CD4-positive, alpha-beta T cell (primary cell): ENCODE measurements around the gene VHLL. TPM values are rescaled to one million over a fixed set of nuclear protein-coding genes. Genes with fewer than 3 reads are reported as not detected.

Experiments
- ATAC-seq: fragments of 200-7000 bp; cut with Tn5 transposase; one replicate; pipeline ENCODE4 v1.10.0; 2022; ENCODE audit warnings: mild to moderate bottlenecking; ENCODE audit not compliant: poor library complexity
- CTCF ChIA-PET: fragments of 350-600 bp; sonication (Branson Sonifier 250); formaldehyde crosslinking; loops from one replicate; lab custom pipeline; 2021; ENCODE audit warnings: antibody characterized with exemption, inconsistent platforms; lab: Charles Lee
- POLR2A ChIA-PET: fragments of 350-600 bp; sonication (Branson Sonifier 250); formaldehyde crosslinking; loops from one replicate; lab custom pipeline; 2021; ENCODE audit warnings: antibody characterized with exemption, inconsistent platforms; lab: Charles Lee
- DNase-seq, 14 experiments: peaks; one replicate each; pipeline ENCODE4 v3.0.0-alpha.2; 2013 to 2020; ENCODE audit warnings: mixed read lengths in 2 of 14
- H3K27ac ChIP-seq, 2 donors: one replicate each; pipeline versions ENCODE4 v1.5.1 to v1.7.0; 2013; ENCODE audit warnings: low read length in 2 of 2, low read depth in 1 of 2, mild to moderate bottlenecking in 1 of 2
- H3K27me3 ChIP-seq, 2 experiments: 1 replicate in 1 of 2; 2 replicates in 1 of 2; pipeline versions ENCODE4 v1.6.1 to v1.7.0; 2013; ENCODE audit warnings: low read length in 2 of 2, control low read depth in 1 of 2, mild to moderate bottlenecking in 1 of 2, moderate library complexity in 1 of 2; ENCODE audit not compliant: insufficient read depth in 2 of 2, control insufficient read depth in 1 of 2
- H3K36me3 ChIP-seq: one replicate; pipeline ENCODE4 v1.6.1; 2013; ENCODE audit warnings: low read length, control low read depth; ENCODE audit not compliant: insufficient read depth
- H3K4me1 ChIP-seq: one replicate; pipeline ENCODE4 v1.6.1; 2013; ENCODE audit warnings: low read length, control low read depth; ENCODE audit not compliant: insufficient read depth
- H3K4me3 ChIP-seq: one replicate; pipeline ENCODE4 v1.5.1; 2013; ENCODE audit warnings: mild to moderate bottlenecking, low read length, moderate library complexity
- H3K9me3 ChIP-seq, 2 experiments: 1 replicate in 1 of 2; 2 replicates in 1 of 2; pipeline versions ENCODE4 v1.6.1 to v1.7.0; 2013; ENCODE audit warnings: low read length in 2 of 2, mild to moderate bottlenecking in 2 of 2, control low read depth in 1 of 2, moderate library complexity in 1 of 2; ENCODE audit not compliant: control insufficient read depth in 1 of 2, insufficient read depth in 1 of 2
- H3K27ac Mint-ChIP-seq: one replicate; pipeline ENCODE4 v1.8.0; 2020; ENCODE audit warnings: mixed read lengths
- H3K27me3 Mint-ChIP-seq: one replicate; pipeline ENCODE4 v1.8.0; 2021; ENCODE audit warnings: mixed read lengths
- H3K36me3 Mint-ChIP-seq: one replicate; pipeline ENCODE4 v1.8.0; 2021; ENCODE audit warnings: low read depth, mixed read lengths
- H3K4me1 Mint-ChIP-seq: one replicate; pipeline ENCODE4 v1.8.0; 2021; ENCODE audit warnings: low read depth, mixed read lengths
- H3K4me3 Mint-ChIP-seq: one replicate; pipeline ENCODE4 v1.8.0; 2020; ENCODE audit warnings: mild to moderate bottlenecking, mixed read lengths
- H3K9me3 Mint-ChIP-seq: one replicate; pipeline ENCODE4 v1.8.0; 2020; ENCODE audit warnings: mixed read lengths
- intact Hi-C, 2 experiments: fragments of 100-400 bp; cut with DNase I in 1 of 2; cut with micrococcal nuclease in 1 of 2; formaldehyde crosslinking; loops; one replicate each; pipeline versions ENCODE4 v1.15.1 to v1.9.0; 2023 to 2025; cut with DNase I, micrococcal nuclease
- total RNA-seq, 174 experiments: library from RNA in 2 of 174; stranded (reverse) in 2 of 174; gene quantifications; one replicate each; pipeline ENCODE4 v1.2.3 and lab custom pipeline; 2021 to 2026
- TF ChIP-seq, protein P1 (sequence below): fragments of 200-600 bp; IDR thresholded peaks from one replicate; pipeline ENCODE4 v1.8.0; 2022; ENCODE audit warnings: antibody characterized with exemption, mild to moderate bottlenecking

The VHLL gene
- total RNA-seq, 2 experiments from 2014 or later = not detected

DNA sequence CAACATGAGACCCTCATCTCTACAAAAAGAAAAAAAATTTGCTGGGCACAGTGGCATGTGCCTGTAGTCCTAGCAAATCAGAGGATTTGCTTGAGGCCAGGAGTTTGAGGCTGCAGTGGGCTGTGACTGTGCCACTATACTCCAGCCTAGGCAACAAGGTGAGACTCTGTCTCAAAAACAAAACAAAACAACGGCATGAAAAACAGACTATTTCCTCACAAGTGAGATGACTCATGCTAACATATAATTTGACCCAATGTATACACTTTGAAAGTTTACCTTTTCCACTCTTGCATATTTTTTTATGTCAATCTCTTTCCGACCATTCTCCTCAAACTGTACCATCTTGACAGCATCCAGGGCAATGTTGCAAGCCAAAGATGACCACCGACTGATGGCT lies 21.5 kb upstream of the VHLL start:
- H3K36me3 Mint-ChIP-seq = peaks cover 90% of the 10 kb centered on the region
- ATAC-seq = no peak
- Histone ChIP-seq H3K9me3 (no peaks in the 10 kb centered on the region), H3K4me1 (no peaks in the 10 kb centered on the region), H3K36me3 (peaks cover 84% of the 10 kb centered on the region), H3K4me3 (no peak overlapping the region), H3K27ac (no peak overlapping the region), H3K27me3 (no peaks in the 10 kb centered on the region)
- no peaks in the 10 kb centered on the region for H3K9me3 Mint-ChIP-seq
- POLR2A ChIA-PET = interaction anchor here (0.6 kb wide), 1 partner anchor 38 kb away, joined by 3 read pairs; the partner anchor contains the start of gene SMG5
- intact Hi-C loops = no loop called here
- H3K27me3 Mint-ChIP-seq = no peaks in the 10 kb centered on the region
- H3K27ac Mint-ChIP-seq = no peak overlapping the region
- no peak overlapping the region for H3K4me3 Mint-ChIP-seq
- H3K4me1 Mint-ChIP-seq = no peaks in the 10 kb centered on the region
- CTCF ChIA-PET = interaction anchor here (0.6 kb wide), 1 partner anchor 21 kb away, joined by 3 read pairs; no protein-coding TSS in a partner anchor
- TF ChIP-seq, protein P1, sequence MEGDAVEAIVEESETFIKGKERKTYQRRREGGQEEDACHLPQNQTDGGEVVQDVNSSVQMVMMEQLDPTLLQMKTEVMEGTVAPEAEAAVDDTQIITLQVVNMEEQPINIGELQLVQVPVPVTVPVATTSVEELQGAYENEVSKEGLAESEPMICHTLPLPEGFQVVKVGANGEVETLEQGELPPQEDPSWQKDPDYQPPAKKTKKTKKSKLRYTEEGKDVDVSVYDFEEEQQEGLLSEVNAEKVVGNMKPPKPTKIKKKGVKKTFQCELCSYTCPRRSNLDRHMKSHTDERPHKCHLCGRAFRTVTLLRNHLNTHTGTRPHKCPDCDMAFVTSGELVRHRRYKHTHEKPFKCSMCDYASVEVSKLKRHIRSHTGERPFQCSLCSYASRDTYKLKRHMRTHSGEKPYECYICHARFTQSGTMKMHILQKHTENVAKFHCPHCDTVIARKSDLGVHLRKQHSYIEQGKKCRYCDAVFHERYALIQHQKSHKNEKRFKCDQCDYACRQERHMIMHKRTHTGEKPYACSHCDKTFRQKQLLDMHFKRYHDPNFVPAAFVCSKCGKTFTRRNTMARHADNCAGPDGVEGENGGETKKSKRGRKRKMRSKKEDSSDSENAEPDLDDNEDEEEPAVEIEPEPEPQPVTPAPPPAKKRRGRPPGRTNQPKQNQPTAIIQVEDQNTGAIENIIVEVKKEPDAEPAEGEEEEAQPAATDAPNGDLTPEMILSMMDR = no peak
- DNase-seq = no peak

DNA sequence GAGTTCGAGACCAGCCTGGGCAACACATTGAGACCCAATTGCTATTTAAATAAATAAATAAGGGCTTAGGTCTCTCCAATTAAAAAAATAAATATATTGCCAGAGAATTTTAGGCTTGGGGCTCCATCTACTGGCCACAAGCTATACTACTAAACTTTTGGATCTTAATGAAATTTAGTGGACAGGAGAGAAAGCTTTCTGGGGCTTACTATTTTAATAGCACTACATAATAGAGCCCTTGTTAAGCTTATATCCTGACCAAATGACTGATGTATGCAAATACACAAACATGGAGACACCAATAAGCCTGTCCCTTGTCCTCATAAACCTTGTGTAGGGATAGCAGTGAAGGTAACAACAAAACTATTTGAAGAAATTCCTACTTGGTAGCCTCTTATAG lies 20.6 kb upstream of the VHLL start:
- Mint-ChIP-seq H3K4me3 (no peak overlapping the region), H3K27me3 (no peaks in the 10 kb centered on the region), H3K9me3 (no peaks in the 10 kb centered on the region), H3K4me1 (no peaks in the 10 kb centered on the region), H3K36me3 (peaks cover 89% of the 10 kb centered on the region), H3K27ac (no peak overlapping the region)
- ATAC-seq (no peak), DNase-seq (peak in 4 of 14 experiments; percentile 25 to 52 (median 39))
- intact Hi-C loops = loop anchor here (1.0 to 5.0 kb wide), 3 partner anchors 173 to 227 kb away; no protein-coding TSS in a partner anchor
- Histone ChIP-seq H3K4me3 (no peak overlapping the region), H3K27me3 (no peaks in the 10 kb centered on the region), H3K9me3 (no peaks in the 10 kb centered on the region), H3K36me3 (peaks cover 85% of the 10 kb centered on the region), H3K4me1 (no peaks in the 10 kb centered on the region), H3K27ac (no peak overlapping the region)
- TF ChIP-seq, protein P1 = peak; percentile 56
- ChIA-PET POLR2A (interaction anchor here (1.1 kb wide), 1 partner anchor 37 kb away, joined by 3 read pairs; the partner anchor contains the start of gene SMG5), CTCF (interaction anchor here (1.0 to 1.1 kb wide), 2 partner anchors 14 to 95 kb away, joined by 3 read pairs; no protein-coding TSS in a partner anchor)

DNA sequence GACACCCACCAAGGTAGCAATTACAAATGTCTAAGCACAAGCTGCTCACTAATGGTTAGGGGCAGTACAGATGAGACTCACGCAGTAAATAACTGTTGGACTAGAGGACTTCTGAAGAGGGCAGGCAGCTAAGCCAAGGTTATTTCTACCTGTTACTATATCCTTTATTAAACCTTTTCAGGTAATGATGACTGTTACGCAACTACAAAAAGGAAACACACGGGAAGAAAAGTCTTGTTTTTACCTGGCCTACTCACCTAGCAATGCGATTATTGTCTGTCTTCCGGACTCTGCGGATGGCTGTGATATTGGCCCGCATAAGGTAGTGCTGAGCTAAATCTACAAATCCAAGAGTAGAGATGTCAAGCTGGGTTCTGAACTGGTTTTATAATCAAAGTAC lies 17.8 kb upstream of the VHLL start:
- Mint-ChIP-seq H3K27ac (no peak overlapping the region), H3K27me3 (no peaks in the 10 kb centered on the region), H3K36me3 (peaks cover 95% of the 10 kb centered on the region), H3K4me1 (no peaks in the 10 kb centered on the region), H3K4me3 (no peak overlapping the region), H3K9me3 (no peaks in the 10 kb centered on the region)
- Histone ChIP-seq H3K27me3 (no peaks in the 10 kb centered on the region), H3K4me3 (no peak overlapping the region), H3K36me3 (peaks cover 88% of the 10 kb centered on the region), H3K4me1 (no peaks in the 10 kb centered on the region), H3K27ac (no peak overlapping the region), H3K9me3 (no peaks in the 10 kb centered on the region)
- ChIA-PET CTCF (no interaction called here), POLR2A (no interaction called here)
- ATAC-seq (no peak), DNase-seq (no peak)
- intact Hi-C loops = loop anchor here in 1 of 2 experiments (5.0 kb wide), 2 partner anchors 175 to 225 kb away; no protein-coding TSS in a partner anchor
- TF ChIP-seq, protein P1 = no peak
